Endothelial cell of umbilical vein (primary cell): ENCODE measurements around the gene CREG2. TPM values are rescaled to one million over a fixed set of nuclear protein-coding genes. Genes with fewer than 3 reads are reported as not detected.

Experiments
- BruUV-seq: library from RNA; stranded (reverse); fragments of 400-500 nt; replicated peaks from 2 replicates; lab custom pipeline; 2021; lab: Mats Ljungman, UMichigan
- CTCF ChIA-PET: fragments of 300-600, 350-600 bp; sonication (Branson Sonifier 250); formaldehyde crosslinking; loops from one replicate; lab custom pipeline; 2021; ENCODE audit warnings: antibody characterized with exemption, inconsistent platforms; lab: Charles Lee
- POLR2A ChIA-PET: fragments of 300-600, 350-600 bp; sonication (Branson Sonifier 250); formaldehyde crosslinking; loops from one replicate; lab custom pipeline; 2021; ENCODE audit warnings: antibody characterized with exemption, inconsistent platforms; lab: Charles Lee
- DNase-seq: peaks from one replicate; pipeline ENCODE4 v3.0.0-alpha.2; 2011; ENCODE audit warnings: low read depth, low spot score
- FAIRE-seq: peaks from 2 replicates; lab custom pipeline; 2011; peaks lifted over from hg19 to GRCh38; lab: Jason Lieb, UNC
- H2AFZ ChIP-seq: 2 replicates; pipeline ENCODE4 v1.6.0; 2012; ENCODE audit warnings: low read depth, low read length, control low read depth, inconsistent platforms
- H3K27ac ChIP-seq: 2 replicates; pipeline ENCODE4 v1.5.1; 2011; ENCODE audit warnings: low read depth, mild to moderate bottlenecking, control low read depth, low read length, moderate library complexity; ENCODE audit not compliant: insufficient read depth
- H3K27me3 ChIP-seq, 2 experiments: 2 replicates each; pipeline versions ENCODE4 v1.6.0 to v1.6.1; 2011; ENCODE audit warnings: low read length in 2 of 2, mixed read lengths in 1 of 2; ENCODE audit not compliant: control insufficient read depth in 2 of 2, insufficient read depth in 2 of 2
- H3K36me3 ChIP-seq, 2 experiments: 2 replicates in 1 of 2; 3 replicates in 1 of 2; pipeline ENCODE4 v1.5.1; 2011; ENCODE audit warnings: low read length in 2 of 2, mild to moderate bottlenecking in 1 of 2, moderate library complexity in 1 of 2; ENCODE audit not compliant: control insufficient read depth in 2 of 2, insufficient read depth in 2 of 2; ENCODE audit errors: extremely low read depth in 1 of 2
- H3K4me1 ChIP-seq: 3 replicates; pipeline ENCODE4 v1.5.1; 2011; ENCODE audit warnings: mild to moderate bottlenecking, low read length; ENCODE audit not compliant: control insufficient read depth, insufficient read depth; ENCODE audit errors: extremely low read depth
- H3K4me2 ChIP-seq: 2 replicates; pipeline ENCODE4 v1.6.1; 2011; ENCODE audit warnings: low read length, control low read depth, mixed read lengths; ENCODE audit not compliant: insufficient read depth
- H3K4me3 ChIP-seq, 3 experiments: fragments of 200-600 bp in 1 of 3; sonication (generic), shearing (Covaris generic) in 1 of 3; replicated peaks in 1 of 3; 2 replicates each; pipeline ENCODE4 v1.5.1; 2011 to 2016; ENCODE audit warnings: control low read depth in 3 of 3, low read length in 3 of 3, mild to moderate bottlenecking in 2 of 3, inconsistent platforms in 1 of 3, low read depth in 1 of 3, moderate library complexity in 1 of 3; ENCODE audit not compliant: insufficient read depth in 1 of 3
- H3K79me2 ChIP-seq: 2 replicates; pipeline ENCODE4 v1.6.0; 2012; ENCODE audit warnings: low read length, inconsistent platforms; ENCODE audit not compliant: control insufficient read depth, insufficient read depth
- H3K9ac ChIP-seq: replicated peaks from 2 replicates; pipeline ENCODE3; 2011; ENCODE audit warnings: low read length, control low read depth; ENCODE audit not compliant: insufficient read depth; ENCODE audit errors: extremely low read depth
- H3K9me1 ChIP-seq: replicated peaks from 3 replicates; pipeline ENCODE4 v1.6.0; 2011; ENCODE audit warnings: mild to moderate bottlenecking, low read length; ENCODE audit not compliant: control insufficient read depth, insufficient read depth; ENCODE audit errors: extremely low read depth
- H3K9me3 ChIP-seq: replicated peaks from 2 replicates; pipeline ENCODE4 v1.5.1; 2012; ENCODE audit warnings: low read length, inconsistent platforms; ENCODE audit not compliant: control insufficient read depth, insufficient read depth
- H4K20me1 ChIP-seq: replicated peaks from 2 replicates; pipeline ENCODE3; 2011; ENCODE audit warnings: mild to moderate bottlenecking, low read length; ENCODE audit not compliant: control insufficient read depth, insufficient read depth; ENCODE audit errors: extremely low read depth
- EZH2 ChIP-seq: IDR thresholded peaks from 2 replicates; pipeline ENCODE4 v1.6.1; 2012; ENCODE audit warnings: borderline replicate concordance, low read depth, mild to moderate bottlenecking, moderate library complexity, low read length, inconsistent platforms; ENCODE audit not compliant: severe bottlenecking
- FOS ChIP-seq: IDR thresholded peaks from 2 replicates; pipeline ENCODE4 v1.6.1; 2011; ENCODE audit warnings: mild to moderate bottlenecking, low read length, moderate library complexity, borderline replicate concordance; ENCODE audit not compliant: insufficient read depth
- GATA2 ChIP-seq: IDR thresholded peaks from 2 replicates; pipeline ENCODE4 v1.7.0; 2011; ENCODE audit warnings: low read depth, mild to moderate bottlenecking, moderate library complexity, mixed read lengths, low read length; ENCODE audit not compliant: insufficient read length, insufficient read depth
- JUN ChIP-seq: IDR thresholded peaks from 2 replicates; pipeline ENCODE4 v1.6.1; 2011; ENCODE audit warnings: borderline replicate concordance, low read depth; ENCODE audit not compliant: insufficient read length, insufficient read depth
- MYC ChIP-seq: IDR thresholded peaks from one replicate; pipeline ENCODE4 v1.6.1; 2011; ENCODE audit warnings: mild to moderate bottlenecking, low read depth, low read length
- POLR2A ChIP-seq: IDR thresholded peaks from 2 replicates; pipeline ENCODE4 v1.6.1; 2012; ENCODE audit warnings: low read depth, mild to moderate bottlenecking, control low read depth, low read length
- dilution Hi-C: fragments of 300-500 bp; cut with MboI; formaldehyde crosslinking; loops from one replicate; pipeline ENCODE4 v1.15.0; 2019; ENCODE audit warnings: low sequenced_read_pairs; ENCODE audit not compliant: extremely low pct_ligation_motif_present
- intact Hi-C: fragments of 100-400 bp; cut with micrococcal nuclease; formaldehyde crosslinking; loops from one replicate; pipeline ENCODE4 v1.10.0; 2022
- polyA plus RNA-seq, 4 experiments: library from polyadenylated mRNA; depleted of rRNA in 3 of 4; stranded (reverse) in 3 of 4; unstranded in 1 of 4; fragments of >200 nt; gene quantifications; 2 replicates each; pipeline versions ENCODE4 v1.2.1 to v1.2.3, GENCODE V29; 2011 to 2012; ENCODE audit warnings: missing spikeins in 1 of 4
- total RNA-seq: library from RNA; stranded (reverse); gene quantifications from 2 replicates; pipeline ENCODE4 v1.2.3, GENCODE V29; 2021
- TF ChIP-seq, protein P1 (sequence below): IDR thresholded peaks from 2 replicates; pipeline ENCODE4 v1.6.1; 2011; ENCODE audit not compliant: insufficient read depth, insufficient read length

The CREG2 gene
- total and polyA plus RNA-seq, 2 donors (not counting 3 experiments of a cell fraction or from before 2014, with no cell fraction given), result 0.48 to 2.0 TPM

GRCh38 chr2:101297383-101297782 is 89.9 kb downstream of the CREG2 start:
- no peak for DNase-seq
- BruUV-seq, result no TSS peak

DNA sequence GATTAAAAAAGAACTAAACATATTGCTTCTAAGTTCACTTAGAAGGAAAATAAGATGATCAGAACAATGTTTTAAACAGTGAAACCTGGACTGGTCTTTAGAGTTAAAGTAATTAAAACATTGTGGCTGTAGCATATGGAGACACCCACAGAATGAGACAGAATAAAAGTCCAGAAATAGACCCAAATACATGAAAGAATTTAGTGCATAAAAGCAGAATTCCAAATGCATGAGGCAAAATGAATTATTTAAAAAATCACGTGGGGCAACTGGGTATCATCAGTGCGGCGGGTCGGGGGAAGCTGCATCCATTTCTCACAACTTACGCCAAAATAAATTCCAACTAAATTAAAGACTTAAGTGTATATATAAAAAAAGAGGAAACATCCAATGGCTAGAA is 90.9 kb downstream of the CREG2 start:
- TF ChIP-seq EZH2, result no peak
- no peak for TF ChIP-seq GATA2
- no peak for TF ChIP-seq POLR2A
- TF ChIP-seq, protein P1, sequence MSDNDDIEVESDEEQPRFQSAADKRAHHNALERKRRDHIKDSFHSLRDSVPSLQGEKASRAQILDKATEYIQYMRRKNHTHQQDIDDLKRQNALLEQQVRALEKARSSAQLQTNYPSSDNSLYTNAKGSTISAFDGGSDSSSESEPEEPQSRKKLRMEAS, result no peak
- TF ChIP-seq JUN, result no peak
- no peak for TF ChIP-seq MYC
- no peak for TF ChIP-seq FOS
- Histone ChIP-seq H3K4me1 (peaks cover 37% of the 10 kb centered on the region), H3K4me2 (peak overlapping the region; percentile 52), H2AFZ (no peak overlapping the region), H3K27me3 (no peaks in the 10 kb centered on the region), H3K27ac (peak overlapping the region; percentile 83), H3K4me3 (no peak overlapping the region), H3K9ac (no peak overlapping the region), H3K9me1 (no peaks in the 10 kb centered on the region), H3K9me3 (no peaks in the 10 kb centered on the region), H3K36me3 (peaks cover 0 to 3% of the 10 kb centered on the region in 2 experiments), H3K79me2 (peaks cover 96% of the 10 kb centered on the region), H4K20me1 (peaks cover 8% of the 10 kb centered on the region)
- dilution Hi-C loops, result no loop called here
- DNase-seq, result no peak
- ChIA-PET CTCF (interaction anchor here (0.9 to 1.1 kb wide), 3 partner anchors 13 to 54 kb away, joined by 3 to 5 read pairs (median 3); no protein-coding TSS in a partner anchor), POLR2A (no interaction called here)
- BruUV-seq, result no TSS peak
- FAIRE-seq, result no peak
- intact Hi-C loops, result no loop called here

More at GRCh38 chr2:101297383-101297782, 89.9 kb downstream of the CREG2 start:
- peak overlapping the region; percentile 25 for H3K4me2 ChIP-seq
- no peak overlapping the region for H2AFZ ChIP-seq
- no peaks in the 10 kb centered on the region for H3K9me1 ChIP-seq
- H3K4me3 ChIP-seq, result no peak overlapping the region
- no peaks in the 10 kb centered on the region for H3K9me3 ChIP-seq
- ChIA-PET CTCF (interaction anchor here (0.8 to 3.0 kb wide), 2 partner anchors 11 to 45 kb away, joined by 4 to 12 read pairs; partner anchors contain the start of gene RNF149), POLR2A (no interaction called here)
- H3K27me3 ChIP-seq, result no peaks in the 10 kb centered on the region
- H3K9ac ChIP-seq, result no peak overlapping the region
- peaks cover 0 to 3% of the 10 kb centered on the region in 2 experiments for H3K36me3 ChIP-seq
- peaks cover 97% of the 10 kb centered on the region for H3K79me2 ChIP-seq
- peak overlapping the region; percentile 50 for H3K27ac ChIP-seq
- FAIRE-seq, result no peak
- dilution Hi-C loops, result no loop called here
- H3K4me1 ChIP-seq, result peaks cover 37% of the 10 kb centered on the region
- intact Hi-C loops, result loop anchor here (1.0 kb wide), 1 partner anchor 8 kb away; no protein-coding TSS in a partner anchor
- TF ChIP-seq POLR2A, result no peak
- peaks cover 11% of the 10 kb centered on the region for H4K20me1 ChIP-seq
